ENCODE data around the gene EIF2AK3.
A peak's percentile ranks its signal among the peaks of the same experiment; 100 is the strongest.

The EIF2AK3 gene

DNA sequence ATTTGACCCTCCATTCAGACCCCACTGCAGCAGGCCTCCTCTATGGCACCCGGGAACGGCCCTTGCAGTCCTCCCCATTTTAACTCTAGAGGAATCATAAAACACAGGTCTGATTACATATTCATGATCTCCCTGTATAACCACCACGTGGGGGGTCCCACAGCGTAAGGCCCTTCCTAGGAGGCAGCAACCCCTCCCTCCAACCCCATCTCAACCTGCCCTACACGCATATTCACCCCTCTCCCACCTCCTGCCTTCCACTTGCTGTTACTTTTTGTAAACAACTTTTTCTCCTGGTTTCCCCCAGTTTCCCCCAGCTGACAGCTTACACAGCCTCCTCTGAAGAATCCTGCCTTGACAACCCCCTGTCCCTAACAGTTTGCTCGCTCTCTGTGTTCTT lies 89.6 kb downstream of the EIF2AK3 start:
- DNase-seq: no peak

DNA sequence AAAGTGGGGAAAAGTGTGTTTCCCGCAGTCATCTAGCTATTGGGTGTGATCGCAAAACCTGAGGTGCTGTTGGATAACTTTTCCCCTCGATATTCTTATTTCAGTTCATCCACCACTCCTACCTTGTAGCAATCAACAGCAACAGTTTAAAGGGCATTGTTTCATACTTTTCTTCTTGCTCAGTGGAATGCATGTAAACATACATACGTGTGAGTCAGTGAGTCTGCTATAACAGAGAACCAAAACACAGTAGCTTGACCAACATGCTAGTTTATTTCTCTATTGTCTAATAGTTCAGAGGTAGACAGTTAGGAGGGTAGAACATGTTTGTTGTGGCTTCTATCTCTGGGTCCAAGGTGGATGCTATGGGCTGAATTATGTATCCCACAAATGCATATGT lies 97.2 kb downstream of the EIF2AK3 start:
- DNase-seq: no peak

DNA sequence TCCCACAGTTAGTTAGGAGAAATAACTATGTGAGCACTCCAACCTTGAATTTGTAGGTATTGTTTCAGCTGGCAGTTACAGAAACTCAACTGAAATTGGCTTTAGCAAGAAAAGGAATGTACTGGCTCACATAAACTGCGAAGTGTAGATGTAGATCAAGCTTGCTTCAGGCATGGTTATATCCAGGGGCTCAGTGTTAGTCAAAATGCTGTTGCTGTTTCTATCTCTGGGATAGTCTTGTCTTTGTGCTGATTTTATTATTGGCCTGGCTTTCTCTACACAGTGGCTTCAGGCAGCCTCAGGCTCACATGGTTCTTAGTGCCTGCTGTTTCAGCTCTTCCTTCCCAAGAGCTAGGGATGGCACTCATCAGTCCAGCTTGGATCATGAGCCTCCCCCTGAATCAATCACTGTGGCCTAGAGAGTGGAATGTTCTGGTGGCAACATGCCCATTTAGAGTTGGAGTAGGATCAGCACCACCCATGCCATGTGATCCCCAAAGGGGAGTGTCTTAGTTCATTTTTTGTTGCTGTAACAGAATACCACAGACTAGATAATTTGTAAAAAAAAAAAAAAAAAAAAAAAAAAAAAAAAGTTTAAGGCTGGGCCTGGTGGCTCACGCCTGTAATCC lies 105.7 kb downstream of the EIF2AK3 start:
- DNase-seq: peak; percentile 10

DNA sequence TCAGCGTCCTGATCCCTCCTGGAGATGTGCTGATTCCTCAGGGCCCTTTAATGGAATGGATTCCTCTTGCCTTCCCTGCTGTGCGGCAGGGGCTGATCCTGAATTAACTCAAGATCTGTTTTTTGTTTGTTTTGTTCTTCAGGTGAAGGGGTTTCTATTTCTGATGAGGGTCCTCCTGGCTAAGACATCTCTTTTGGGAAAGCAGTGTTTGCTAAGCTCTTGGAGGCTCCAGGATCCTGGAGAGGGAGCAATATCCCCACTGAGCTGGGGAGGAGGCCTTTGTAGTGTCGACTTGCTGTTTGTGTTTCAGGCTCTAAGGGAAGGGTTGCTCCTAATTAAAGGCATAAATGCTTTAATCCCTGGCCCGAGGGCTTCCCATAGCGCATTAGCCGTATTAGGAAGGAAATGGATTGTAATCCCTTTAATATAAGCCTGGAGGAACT lies 109.5 kb downstream of the EIF2AK3 start:
- DNase-seq: no peak

Data from fibroblast of upper back skin (primary cell).